GM18867 (cell line): Measurements from ENCODE around the gene TBC1D3B.
"Not testable (repeated sequence)": the region's sequence is repeated elsewhere in the genome, so short reads cannot be mapped to it uniquely, and the experiment has no call there.

Experiments
- ATAC-seq: cut with Tn5 transposase; IDR thresholded peaks from one replicate; pipeline ENCODE4 v1.9.1; 2021; ENCODE audit warnings: mild to moderate bottlenecking, moderate library complexity; ENCODE audit not compliant: unreplicated experiment

TBC1D3B gene

DNA sequence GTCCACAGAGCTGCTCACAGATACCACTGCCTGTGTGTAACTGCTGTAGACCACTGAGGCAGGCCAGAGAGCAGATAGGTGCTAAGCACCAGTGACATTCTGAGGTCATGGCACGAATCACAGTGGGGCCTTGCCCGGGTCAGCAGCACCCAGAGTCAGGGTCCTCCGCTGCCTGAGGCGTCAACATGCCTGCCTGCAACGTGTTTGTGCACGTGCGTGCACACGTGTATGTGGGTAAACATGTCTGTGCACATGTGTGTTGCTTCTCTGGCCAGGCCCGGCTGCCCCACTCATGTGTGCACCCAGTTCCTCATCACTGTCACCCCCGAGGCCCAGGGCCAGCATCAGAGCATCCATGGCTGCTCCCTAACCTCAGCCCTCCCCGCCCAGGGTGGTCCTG is at the start of gene TBC1D3B:
TSS of gene TBC1D3B (minus strand) at position 101 of the 400 bp plus-strand sequence. CDS start 1,586 bp downstream, outside the sequence.
- not testable (repeated sequence) for ATAC-seq

DNA sequence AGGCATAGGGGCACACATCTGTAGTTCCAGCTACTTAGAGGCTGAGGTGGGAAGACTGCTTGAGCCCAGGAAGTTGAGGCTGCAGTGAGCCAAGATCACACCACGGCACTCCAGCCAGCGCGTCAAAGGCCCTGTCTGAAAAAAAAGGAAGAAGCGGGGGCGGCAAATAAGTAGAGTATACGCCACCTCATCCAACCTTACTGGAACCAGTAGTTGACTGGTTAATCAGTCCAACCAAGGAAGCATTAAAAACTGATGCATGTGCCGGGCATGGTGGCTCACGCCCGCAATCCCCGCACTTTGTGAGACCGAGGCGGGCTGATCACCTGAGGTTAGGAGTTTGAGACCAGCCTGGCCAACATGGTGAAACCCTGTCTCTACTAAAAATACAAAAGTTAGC is 46.5 kb upstream of the TBC1D3B start:
- not testable (repeated sequence) for ATAC-seq

GRCh38 chr17:36221581-36222100 is 45.2 kb upstream of the TBC1D3B start:
- not testable (repeated sequence) for ATAC-seq

DNA sequence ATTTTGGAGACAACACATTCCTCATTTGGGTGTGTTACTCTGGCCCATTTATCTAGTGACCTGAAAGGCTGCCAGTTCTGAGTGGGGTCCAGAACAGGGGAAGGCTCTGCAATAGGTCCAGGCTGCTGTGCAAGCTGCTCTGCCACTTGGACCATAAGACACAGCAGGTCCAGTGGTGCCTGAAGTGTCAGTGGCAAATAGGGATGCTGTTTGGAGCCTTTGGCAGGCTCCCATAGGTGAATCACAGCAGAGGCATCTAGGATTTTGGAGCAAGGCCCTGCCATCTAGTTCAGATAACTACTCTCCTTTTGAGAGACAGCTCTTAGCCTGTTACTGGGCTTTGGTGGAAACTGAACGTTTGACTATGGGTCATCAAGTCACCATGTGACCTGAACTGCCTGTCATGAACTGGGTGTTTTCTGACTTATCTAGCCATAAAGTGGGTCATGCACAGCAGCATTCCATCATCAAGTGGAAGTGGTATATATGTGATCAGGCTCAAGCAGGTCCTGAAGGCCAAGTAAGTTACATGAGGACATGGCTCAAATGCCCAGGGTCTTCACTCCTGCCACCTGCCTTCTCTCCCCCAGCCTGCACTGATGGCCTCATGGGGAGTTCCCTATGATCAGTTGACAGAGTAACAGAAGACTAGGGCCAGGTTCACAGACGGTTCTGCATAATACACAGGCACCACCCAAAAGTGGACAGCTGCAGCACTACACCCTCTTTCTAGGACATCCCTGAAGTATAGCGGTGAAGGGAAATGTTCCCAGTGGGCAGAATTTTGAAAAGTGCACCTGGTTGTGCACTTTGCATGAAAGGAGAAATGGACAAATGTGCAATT is 44.5 kb upstream of the TBC1D3B start:
- ATAC-seq = not testable (repeated sequence)

- not testable (repeated sequence) for ATAC-seq
These were observed 43.1 kb upstream of the TBC1D3B start for GRCh38 chr17:36219556-36219955.

- not testable (repeated sequence) for ATAC-seq
These were observed 39.2 kb upstream of the TBC1D3B start for GRCh38 chr17:36215406-36216308.

GRCh38 chr17:36214918-36215317 is 38.5 kb upstream of the TBC1D3B start:
- no peak for ATAC-seq

GRCh38 chr17:36213695-36214094 is 37.3 kb upstream of the TBC1D3B start:
- ATAC-seq = no peak

DNA sequence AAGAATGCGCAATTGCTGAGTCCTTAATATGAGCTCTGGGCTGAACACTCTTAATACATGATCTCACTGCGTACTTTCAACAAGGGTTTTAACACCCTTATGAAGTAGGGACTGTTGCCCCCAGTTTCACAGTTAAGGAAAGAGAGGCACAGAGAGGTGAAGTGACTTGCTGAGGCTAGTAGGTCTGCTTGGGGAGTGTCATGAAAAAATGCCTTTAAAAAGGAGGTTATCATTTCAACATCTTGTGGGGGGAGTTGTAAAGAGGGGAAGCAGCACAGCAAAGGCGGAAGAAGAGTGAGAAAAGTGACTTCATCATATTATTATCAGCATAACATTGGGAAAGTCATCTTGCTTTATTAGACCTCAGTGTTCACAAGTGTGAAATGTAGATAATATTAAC is 36.5 kb upstream of the TBC1D3B start:
- ATAC-seq = no peak

DNA sequence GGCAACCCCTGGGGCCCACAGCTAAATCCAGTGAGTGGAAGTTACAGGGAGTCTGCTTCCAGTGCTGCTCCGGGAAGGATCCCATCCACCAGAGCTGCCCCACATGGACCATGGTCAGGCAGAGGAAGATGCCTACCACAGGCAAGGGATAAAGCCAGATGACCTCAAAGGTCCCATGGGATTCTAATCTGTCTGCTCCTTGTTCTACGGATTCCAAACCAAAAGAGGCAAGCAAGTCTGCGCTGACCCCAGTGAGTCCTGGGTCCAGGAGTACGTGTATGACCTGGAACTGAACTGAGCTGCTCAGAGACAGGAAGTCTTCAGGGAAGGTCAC is 35.8 kb upstream of the TBC1D3B start:
- no peak for ATAC-seq

- ATAC-seq = not testable (repeated sequence)
These were observed 35.2 kb upstream of the TBC1D3B start for GRCh38 chr17:36211484-36212271.

DNA sequence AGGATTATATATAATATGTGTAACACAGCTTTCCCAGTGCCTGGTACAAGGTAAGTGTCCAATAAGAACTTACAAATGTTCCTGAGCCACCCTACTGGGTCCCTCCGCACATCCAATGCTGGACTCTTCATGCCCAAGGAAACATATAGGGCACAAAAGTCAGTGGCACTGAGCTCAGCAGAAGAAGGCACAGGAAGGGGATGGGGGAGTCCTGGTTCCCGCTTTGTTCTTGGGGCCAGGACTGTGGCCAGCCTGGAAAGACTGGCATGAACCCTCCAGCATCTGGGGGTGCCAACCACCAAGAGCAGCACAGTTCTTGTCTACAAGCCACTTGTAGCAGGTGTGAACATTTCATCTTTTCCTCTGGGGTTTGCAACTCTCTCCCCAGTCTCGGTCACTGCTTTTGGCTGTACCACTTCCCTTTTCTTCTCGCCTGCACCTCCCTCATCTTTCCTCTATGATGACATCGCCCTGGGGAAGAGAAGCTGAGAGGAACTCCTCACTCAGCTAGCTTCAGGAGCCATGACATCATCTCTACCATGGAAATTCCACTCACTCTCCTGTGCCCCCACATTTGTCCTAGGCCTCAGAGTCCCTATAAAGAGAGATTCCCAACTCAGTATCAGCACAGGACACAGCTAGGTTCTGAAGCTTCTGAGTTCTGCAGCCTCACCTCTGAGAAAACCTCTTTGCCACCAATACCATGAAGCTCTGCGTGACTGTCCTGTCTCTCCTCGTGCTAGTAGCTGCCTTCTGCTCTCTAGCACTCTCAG is 34.2 kb upstream of the TBC1D3B start, which contains the start of gene CCL4L2:
TSS of gene CCL4L2 (plus strand) at position 625 of the 773 bp plus-strand sequence.
- ATAC-seq = peak; percentile 63

- no peak for ATAC-seq
These were observed 33.1 kb upstream of the TBC1D3B start for GRCh38 chr17:36209575-36209974.

DNA sequence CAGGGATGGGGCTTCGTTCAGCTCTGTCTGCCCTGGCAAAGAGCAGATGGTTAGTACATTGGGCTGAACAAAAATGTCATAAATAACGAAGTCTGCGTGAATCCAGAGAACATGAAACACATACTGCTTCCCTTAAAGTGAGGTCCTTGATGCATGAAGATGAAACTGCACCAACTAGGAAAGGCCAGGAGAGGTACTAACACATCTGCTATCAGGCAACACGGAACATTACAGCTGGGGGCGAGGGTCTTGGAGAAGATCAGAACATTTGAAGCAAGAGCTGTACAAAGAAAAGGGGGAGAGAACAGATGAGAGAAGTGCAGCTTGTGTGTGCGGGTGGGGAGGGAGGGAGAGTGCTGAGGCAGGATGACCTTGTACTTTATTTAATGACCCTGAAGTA is 30.9 kb upstream of the TBC1D3B start:
- not testable (repeated sequence) for ATAC-seq

DNA sequence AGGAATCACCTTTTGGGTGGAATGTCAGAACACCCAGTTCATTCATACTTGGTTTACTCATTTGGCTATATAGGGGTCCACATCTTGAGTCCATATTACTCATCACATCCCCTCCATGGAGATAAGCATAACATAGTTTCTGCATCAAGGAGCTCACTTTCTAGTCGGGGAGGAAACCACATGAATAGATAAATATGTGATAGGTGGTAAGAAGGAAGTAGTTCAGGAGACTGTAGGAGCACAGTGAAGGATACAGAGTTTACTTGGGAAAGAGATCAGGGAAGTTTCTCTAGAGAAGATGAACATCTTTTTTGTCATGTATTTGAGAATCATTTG is 30.0 kb upstream of the TBC1D3B start:
- ATAC-seq = not testable (repeated sequence)

DNA sequence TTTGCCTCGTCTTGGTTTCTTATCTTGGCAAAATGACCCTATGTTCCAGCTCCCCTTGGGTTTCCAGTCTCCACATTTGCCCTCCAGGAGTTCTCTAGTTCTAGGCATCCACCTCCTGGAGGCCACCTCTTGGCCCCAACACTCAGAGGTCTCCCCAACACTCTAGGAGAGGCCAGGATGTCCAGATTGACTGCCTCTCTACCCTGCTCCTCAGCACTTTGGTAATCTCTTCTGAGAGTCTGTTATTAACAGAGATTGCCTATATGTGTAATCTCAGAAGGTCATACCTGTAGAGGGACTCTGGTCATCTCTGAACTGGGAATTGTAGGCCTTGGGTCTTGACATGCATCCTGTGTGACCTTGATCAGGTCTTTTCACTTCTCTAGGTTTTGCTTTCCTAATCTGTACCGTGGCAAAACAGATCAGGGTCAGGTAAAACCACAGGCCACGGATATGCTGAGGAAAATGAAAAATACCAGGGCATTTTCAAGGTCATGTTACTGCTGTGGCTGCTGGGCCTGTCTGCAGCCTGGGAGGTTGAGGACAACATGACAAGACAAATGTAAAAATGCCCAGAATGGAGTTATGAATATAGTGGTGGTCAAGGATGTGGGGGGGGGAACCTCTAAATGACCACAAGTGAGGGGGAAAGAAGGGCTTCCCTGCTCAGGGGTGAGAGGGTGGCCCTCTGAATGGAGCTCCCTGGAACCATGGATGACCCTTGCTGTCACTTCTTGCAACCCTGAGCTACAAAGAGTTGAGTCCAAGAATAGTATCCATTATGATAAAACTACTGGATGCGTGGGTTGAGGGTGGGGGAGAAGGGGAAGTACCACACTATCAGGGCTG is 29.4 kb upstream of the TBC1D3B start:
- peak; percentile 23 for ATAC-seq

GRCh38 chr17:36204724-36205500 is 28.5 kb upstream of the TBC1D3B start:
- ATAC-seq = no peak

DNA sequence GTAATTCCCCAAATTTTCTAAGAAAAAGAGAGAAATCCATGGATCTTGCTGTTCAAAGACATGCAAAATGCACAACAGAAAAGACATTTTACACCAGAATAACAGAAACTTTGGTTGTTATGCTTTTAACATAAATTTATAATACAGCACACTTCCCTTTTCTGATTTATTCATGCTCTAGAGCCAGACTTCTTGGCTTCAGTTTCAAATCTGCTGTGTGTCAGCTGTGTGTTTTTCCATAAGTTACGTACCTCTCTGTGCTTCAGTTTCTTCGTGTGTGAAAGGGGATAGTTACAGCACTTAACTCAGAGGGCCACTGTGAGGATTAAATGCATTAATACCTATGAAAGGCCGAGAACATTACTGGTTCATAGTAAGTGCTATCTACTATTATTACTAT is 26.9 kb upstream of the TBC1D3B start:
- ATAC-seq = no peak
